Measurements from ENCODE around the gene AQR.
"Not testable (repeated sequence)": the region's sequence is repeated elsewhere in the genome, so short reads cannot be mapped to it uniquely, and the experiment has no call there.

Gene AQR

DNA sequence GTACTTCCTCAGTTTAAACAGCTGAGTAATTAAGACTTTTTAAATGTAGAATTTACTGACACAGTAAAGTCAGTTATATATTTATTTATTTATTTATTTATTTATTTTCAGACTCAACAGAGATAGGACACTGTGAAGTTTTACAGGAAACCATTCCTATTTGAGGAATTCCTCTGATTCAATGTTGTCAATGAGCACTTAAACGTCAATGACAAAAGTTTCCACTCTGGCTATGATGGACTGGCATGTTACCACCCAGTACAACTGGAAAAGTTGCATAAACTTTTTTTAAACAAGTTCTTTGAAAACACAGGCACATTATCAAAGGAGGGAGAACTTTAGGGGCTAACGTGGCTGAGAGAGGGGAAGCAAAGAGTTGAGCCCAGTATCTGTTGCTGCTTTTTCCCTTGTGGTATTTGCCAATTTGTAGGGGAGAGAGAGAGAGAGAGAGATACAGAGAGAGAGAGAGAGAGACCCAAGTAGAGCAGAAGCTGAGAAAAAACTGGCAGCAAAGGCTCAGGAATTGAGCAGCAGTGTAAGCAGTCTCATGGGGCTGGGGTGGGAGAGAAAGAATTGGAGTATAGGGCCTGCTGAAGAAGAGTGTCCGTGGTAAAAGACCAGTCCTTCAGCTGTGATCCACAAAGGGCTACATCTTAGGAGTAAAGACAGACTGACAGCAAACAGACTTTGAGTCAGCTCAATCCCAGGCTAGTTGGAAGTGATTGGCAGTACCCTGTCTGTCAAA, 155.9 kb downstream of the AQR start:
- no peak for DNase-seq (ENCODE audit: low spot score)

DNA sequence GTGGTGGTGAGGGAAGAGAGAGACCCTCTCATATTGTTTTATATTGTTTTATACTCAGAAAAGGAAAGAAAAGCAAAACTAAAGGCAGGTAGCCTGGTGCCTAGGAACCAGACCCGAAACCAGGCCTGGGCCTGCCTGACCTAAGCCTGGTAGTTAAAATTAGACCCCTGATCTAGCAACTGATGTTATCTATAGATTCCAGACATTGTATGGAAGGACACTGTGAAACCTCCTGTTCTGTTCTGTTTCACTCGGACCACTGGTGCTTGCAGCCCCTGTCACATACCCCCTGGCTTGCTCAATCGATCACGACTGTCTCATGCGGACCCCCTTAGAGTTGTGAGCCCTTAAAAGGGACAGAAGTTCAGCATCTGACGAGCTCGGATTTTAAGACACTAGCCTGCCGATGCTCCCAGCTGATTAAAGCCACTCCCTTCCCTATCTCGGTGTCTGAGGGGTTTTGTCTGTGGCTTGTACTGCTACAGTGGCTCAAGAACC, 156.6 kb downstream of the AQR start:
- DNase-seq (ENCODE audit: low spot score), result not testable (repeated sequence)

DNA sequence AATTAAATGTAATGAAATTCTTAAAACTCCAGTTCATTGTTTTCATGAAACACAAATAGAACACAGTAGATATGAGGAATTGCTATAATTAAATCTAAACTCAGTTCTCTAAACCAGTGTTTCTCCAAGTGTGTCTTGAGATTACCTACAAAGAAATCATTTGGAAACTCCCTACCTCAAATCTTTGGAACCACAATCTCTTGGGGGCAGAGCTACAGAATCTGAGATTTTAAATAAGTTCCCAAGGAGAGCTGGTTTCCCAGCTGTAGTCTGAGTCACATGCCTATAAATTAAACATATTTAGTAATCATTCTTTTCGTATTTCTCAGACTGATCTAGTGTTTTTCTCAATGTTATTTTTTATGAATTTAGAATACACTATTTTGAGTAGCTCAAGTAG, 157.2 kb downstream of the AQR start:
- no peak for DNase-seq (ENCODE audit: low spot score)

GRCh38 chr15:34810443-34811129, 159.0 kb downstream of the AQR start:
- DNase-seq (ENCODE audit: low spot score), result no peak

DNA sequence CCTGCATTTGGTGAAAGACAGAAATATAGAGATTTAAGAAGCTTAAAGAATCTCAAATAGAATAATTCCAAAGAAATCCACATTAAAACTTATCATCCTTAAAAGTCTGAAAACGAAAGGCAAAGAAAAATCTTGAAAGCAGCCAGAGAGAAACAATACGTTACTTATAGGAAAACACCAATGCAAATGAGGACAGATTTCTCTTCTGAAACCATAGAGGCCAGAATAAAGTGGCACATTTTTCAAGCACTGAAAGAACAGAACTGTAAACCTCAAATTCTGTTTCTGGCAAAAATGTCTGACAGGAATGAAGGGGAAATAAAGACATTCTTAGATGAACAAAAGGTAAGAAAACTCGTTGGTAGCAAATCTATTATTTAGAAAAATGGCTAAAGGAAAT, 160.4 kb downstream of the AQR start:
- no peak for DNase-seq (ENCODE audit: low spot score)

GRCh38 chr15:34808016-34808415, 161.5 kb downstream of the AQR start:
- no peak for DNase-seq (ENCODE audit: low spot score)

GRCh38 chr15:34807241-34807640, 162.3 kb downstream of the AQR start:
- not testable (repeated sequence) for DNase-seq (ENCODE audit: low spot score)

GRCh38 chr15:34804776-34805175, 164.8 kb downstream of the AQR start:
- DNase-seq (ENCODE audit: low spot score), result no peak

DNA sequence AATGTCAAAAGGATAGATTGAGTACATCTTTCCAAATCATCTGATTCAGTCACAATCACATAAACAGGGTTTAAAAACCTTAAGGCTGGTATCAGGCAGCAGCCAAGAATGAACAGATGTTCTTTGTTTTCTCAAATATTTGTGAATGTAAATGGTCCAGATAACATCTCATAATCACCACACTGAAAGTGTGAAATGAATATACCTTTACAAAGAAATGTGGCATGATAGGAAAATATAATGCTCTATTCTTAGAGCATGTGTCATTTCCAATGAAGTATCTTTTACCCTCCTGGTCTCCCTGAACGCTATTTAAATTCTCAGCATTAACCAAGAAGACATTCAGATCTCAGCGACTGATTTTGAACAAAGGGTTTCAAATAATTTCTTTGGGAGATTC, 165.4 kb downstream of the AQR start:
- no peak for DNase-seq (ENCODE audit: low spot score)

DNA sequence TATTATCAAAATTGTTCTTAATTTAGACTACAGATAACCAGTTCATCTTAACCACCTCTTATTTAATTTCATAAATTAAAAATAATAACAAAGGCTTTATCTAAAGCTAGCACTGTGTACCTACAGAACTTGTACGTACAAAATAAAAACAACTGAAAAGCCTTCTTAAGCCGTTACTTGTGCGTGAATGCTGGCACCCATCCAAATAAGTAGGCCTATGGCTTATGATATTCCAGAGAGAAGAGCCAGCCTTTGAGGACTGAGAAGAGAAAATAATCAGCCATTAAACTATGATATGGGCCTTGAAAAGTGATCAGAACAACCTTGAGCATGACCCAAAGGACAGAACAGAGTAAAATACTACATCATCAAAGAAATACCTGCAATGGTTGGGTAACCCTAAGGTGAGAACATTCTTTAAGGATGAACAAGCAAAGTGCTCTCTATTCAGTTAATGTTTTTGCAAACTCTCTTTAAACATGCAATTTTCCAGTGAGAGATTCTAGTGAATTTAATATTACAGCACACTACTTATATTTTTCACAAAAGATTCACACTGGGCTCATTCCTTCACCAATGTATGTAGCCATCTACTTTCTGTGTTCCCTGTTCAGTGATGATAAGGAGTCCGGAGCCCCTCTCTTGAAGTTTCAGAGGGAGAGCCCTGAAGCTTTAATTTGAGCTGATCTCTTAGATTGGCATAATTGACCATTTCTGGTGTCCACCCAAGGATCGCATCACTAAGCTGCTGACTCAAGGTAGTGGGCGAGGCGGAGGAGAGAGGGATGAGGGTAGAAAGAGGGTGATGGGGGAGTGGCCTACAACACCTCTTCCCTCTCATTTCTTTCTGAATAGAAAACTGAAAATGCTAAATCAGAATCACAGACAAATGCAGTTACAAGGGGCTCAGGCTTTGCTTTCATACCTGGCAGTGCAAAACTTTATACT, 166.5 kb downstream of the AQR start:
- no peak for DNase-seq (ENCODE audit: low spot score)

GRCh38 chr15:34802371-34802770, 167.2 kb downstream of the AQR start:
- DNase-seq (ENCODE audit: low spot score), result no peak

Data from HuH-7.5 (cell line).